ENCODE data around the gene GABPB1. TPM values are rescaled to one million over a fixed set of nuclear protein-coding genes. Genes with fewer than 3 reads are reported as not detected.

The GABPB1 gene
- polyA plus RNA-seq, 4 donors = 4.3 to 17.6 (median 6.6) TPM

DNA sequence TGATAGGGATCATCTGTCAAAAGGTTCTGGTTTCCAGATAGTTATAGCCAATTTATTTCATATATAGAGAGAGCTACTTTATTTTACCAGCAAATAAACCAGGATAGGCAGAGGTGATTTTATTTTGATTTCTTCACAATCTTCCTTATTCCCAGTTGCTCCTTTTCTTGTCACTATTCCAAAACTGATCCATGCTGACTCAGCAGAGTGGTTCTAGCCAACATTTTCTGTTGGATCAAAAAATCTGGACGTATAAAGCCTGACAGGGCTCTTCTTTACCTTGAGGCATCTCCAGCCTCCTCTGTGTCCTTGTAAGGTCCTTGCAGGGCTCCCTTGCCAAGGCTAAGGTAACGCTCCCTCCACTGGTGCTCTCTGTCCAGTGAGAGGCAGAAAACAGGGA, 105.3 kb downstream of the GABPB1 start:
- Histone ChIP-seq H3K36me3 (ENCODE audit: control insufficient read depth in 3 of 3, insufficient read depth in 2 of 3, low read depth in 1 of 3, low read length in 3 of 3) (no peaks in the 10 kb centered on the region), H3K27me3 (ENCODE audit: control insufficient read depth in 3 of 3, insufficient read depth in 3 of 3, low read length in 3 of 3) (no peaks in the 10 kb centered on the region), H3K4me1 (ENCODE audit: control insufficient read depth in 3 of 3, insufficient read depth in 2 of 3, low read depth in 1 of 3, low read length in 2 of 3) (no peaks in the 10 kb centered on the region), H3K4me3 (ENCODE audit: low read depth in 1 of 3, low read length in 3 of 3) (no peak overlapping the region), H3K9me3 (ENCODE audit: control insufficient read depth in 2 of 2, insufficient read depth in 1 of 2, low read depth in 1 of 2, low read length in 1 of 2) (no peaks in the 10 kb centered on the region), H3K27ac (ENCODE audit: low read depth in 1 of 3, low read length in 2 of 3) (no peak overlapping the region)
- no peak for FAIRE-seq
- no peak for DNase-seq
- 78 to 85% (median 83%) methylated on average over 2 of the region's 2 CpGs for WGBS, 3 donors

DNA sequence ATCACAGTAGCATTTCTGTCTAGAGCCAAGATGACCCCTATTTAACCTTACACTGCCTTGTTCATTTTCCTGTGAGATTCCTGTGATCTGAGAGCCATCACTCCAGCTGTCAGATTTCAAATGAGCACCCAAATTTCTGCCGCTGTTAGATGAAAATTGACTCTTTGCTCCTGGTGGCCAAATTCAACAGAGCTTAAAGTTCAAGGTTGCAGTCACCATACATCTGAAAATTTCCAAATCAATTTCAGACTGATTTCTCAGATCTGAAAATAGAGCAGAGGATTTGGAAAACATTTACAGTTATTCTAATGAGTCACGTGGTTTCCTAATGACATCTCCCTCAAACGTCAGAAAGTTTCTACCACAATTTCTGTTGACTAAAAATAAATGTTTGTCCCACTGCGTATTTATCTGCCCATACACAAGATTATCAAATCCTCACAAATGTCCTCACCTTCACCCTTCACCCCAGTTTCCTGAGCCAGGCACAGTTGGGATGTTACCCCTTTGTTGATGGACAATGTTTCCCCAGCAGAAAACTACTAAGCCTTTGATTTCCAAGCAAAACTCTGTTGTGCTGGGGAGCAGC, 105.9 kb downstream of the GABPB1 start:
- 57 to 69% (median 60%) methylated on average over 4 of the region's 4 CpGs for WGBS, 3 donors
- DNase-seq = no peak

DNA sequence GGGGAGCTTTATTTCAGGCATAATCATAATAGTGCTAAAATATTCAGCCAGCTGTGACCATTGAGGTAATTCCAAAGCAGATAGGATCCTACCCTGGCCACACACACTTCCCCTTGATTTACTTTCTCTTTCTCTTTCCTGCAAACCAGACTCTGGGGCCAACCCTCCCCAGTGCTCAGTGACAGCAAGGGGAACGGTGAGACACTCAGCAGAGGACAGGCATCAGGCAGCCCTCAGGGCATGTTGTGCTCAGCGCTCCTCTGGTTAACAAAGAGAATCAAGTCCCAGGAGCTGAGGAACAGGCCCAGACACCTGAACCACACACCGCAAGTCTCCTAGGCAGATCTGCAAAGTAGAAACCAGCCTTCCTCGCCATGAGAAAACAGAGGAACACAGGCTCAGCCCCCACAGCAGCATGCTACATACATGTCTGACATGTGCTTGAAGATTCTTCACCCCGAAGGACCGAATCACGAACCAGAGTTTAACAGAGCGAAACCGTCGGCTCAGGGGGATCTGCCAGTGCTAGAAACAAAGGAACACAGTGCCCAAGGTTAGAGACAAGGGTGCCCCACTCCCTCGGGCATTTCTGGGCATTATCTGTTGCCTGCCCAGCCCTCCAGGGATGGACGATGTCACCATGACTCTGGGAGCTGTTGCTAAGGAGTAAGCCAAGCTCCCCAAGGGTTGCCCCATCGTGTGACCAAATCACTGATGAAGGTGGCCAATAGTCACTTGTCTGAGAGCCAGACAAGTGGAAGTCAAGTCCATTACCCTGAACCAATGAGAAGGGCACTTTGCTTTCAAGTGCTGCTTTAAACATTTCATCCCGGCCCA, 107.0 kb downstream of the GABPB1 start:
- Histone ChIP-seq H3K36me3 (ENCODE audit: control insufficient read depth in 3 of 3, insufficient read depth in 2 of 3, low read depth in 1 of 3, low read length in 3 of 3) (no peaks in the 10 kb centered on the region), H3K9me3 (ENCODE audit: control insufficient read depth in 2 of 2, insufficient read depth in 1 of 2, low read depth in 1 of 2, low read length in 1 of 2) (no peaks in the 10 kb centered on the region), H3K4me1 (ENCODE audit: control insufficient read depth in 3 of 3, insufficient read depth in 2 of 3, low read depth in 1 of 3, low read length in 2 of 3) (no peaks in the 10 kb centered on the region), H3K4me3 (ENCODE audit: low read depth in 1 of 3, low read length in 3 of 3) (no peak overlapping the region), H3K27ac (ENCODE audit: low read depth in 1 of 3, low read length in 2 of 3) (peak overlapping the region in 2 of 3 donors; percentile 9 to 88), H3K27me3 (ENCODE audit: control insufficient read depth in 3 of 3, insufficient read depth in 3 of 3, low read length in 3 of 3) (no peaks in the 10 kb centered on the region)
- DNase-seq (peak; percentile 53 to 77), FAIRE-seq (no peak)
- WGBS, 3 donors = 77 to 82% (median 78%) methylated on average over 14 of the region's 14 CpGs

More for the DNA sequence above, 105.9 kb downstream of the GABPB1 start:
- no peak overlapping the region for H3K4me3 ChIP-seq (ENCODE audit: low read depth in 1 of 3, low read length in 3 of 3)
- H3K4me1 ChIP-seq (ENCODE audit: control insufficient read depth in 3 of 3, insufficient read depth in 2 of 3, low read depth in 1 of 3, low read length in 2 of 3) = no peaks in the 10 kb centered on the region
- H3K36me3 ChIP-seq (ENCODE audit: control insufficient read depth in 3 of 3, insufficient read depth in 2 of 3, low read depth in 1 of 3, low read length in 3 of 3) = no peaks in the 10 kb centered on the region
- no peak overlapping the region for H3K27ac ChIP-seq (ENCODE audit: low read depth in 1 of 3, low read length in 2 of 3)
- no peaks in the 10 kb centered on the region for H3K27me3 ChIP-seq (ENCODE audit: control insufficient read depth in 3 of 3, insufficient read depth in 3 of 3, low read length in 3 of 3)
- no peak for FAIRE-seq
- no peaks in the 10 kb centered on the region for H3K9me3 ChIP-seq (ENCODE audit: control insufficient read depth in 2 of 2, insufficient read depth in 1 of 2, low read depth in 1 of 2, low read length in 1 of 2)

DNA sequence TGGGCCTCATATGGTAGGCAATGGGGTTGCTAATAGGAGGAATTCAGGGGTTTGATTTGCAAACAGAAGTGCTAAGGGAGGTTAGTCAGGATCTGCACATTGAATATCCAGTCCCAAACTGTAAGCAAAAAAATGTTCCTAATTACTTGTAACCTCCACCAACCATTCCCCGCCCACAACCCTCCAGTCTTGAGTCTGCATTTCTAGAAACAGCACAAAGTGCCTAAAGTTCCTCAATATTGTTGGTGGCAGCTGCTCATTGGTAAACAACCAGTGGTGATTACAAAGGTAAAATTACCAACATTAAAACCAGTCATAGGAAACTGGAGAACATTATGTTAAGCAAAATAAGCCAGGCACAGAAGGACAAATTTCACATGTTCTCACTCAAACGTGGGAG, 108.4 kb downstream of the GABPB1 start:
- H3K4me1 ChIP-seq (ENCODE audit: control insufficient read depth in 3 of 3, insufficient read depth in 2 of 3, low read depth in 1 of 3, low read length in 2 of 3) = no peaks in the 10 kb centered on the region
- no peak overlapping the region for H3K4me3 ChIP-seq (ENCODE audit: low read depth in 1 of 3, low read length in 3 of 3)
- H3K36me3 ChIP-seq (ENCODE audit: control insufficient read depth in 3 of 3, insufficient read depth in 2 of 3, low read depth in 1 of 3, low read length in 3 of 3) = no peaks in the 10 kb centered on the region
- no peaks in the 10 kb centered on the region for H3K27me3 ChIP-seq (ENCODE audit: control insufficient read depth in 3 of 3, insufficient read depth in 3 of 3, low read length in 3 of 3)
- WGBS, 3 donors = 93 to 98% (median 94%) methylated on average over 2 of the region's 2 CpGs
- H3K9me3 ChIP-seq (ENCODE audit: control insufficient read depth in 2 of 2, insufficient read depth in 1 of 2, low read depth in 1 of 2, low read length in 1 of 2) = no peaks in the 10 kb centered on the region
- DNase-seq (no peak), FAIRE-seq (no peak)
- H3K27ac ChIP-seq (ENCODE audit: low read depth in 1 of 3, low read length in 2 of 3) = no peak overlapping the region

DNA sequence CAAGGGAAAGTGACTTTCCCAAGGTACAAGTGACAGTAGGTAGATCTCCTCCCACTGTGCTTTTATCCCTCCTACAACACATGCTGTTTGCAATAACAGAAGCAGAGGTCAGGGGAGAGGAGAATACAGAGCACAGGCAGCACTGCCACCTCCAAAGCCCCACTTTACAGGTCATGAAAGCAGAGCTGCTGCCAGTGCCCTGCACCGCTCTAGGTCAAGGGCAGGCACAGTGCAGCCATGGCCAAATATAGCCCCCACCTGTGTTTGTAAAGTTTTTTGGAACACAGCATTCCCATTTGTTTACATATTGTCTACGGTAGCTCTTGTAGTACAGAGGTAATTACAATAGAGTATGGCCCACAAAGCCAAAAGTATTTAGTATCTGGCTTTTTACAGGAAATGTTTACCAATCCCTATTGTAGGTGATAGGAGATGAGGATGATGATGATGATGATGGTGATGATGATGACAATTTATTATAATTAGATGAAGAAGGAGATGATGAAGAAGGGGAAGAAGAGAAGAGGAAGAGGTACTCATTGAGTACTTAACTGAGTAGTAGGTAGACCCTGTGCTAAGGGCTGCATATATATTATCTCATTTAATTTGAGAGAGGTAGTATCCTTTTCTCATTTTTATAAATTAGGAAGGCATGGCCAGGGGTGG, 109.9 kb downstream of the GABPB1 start:
- DNase-seq (no peak), FAIRE-seq (no peak)
- Histone ChIP-seq H3K27ac (ENCODE audit: low read depth in 1 of 3, low read length in 2 of 3) (no peak overlapping the region), H3K9me3 (ENCODE audit: control insufficient read depth in 2 of 2, insufficient read depth in 1 of 2, low read depth in 1 of 2, low read length in 1 of 2) (no peaks in the 10 kb centered on the region), H3K36me3 (ENCODE audit: control insufficient read depth in 3 of 3, insufficient read depth in 2 of 3, low read depth in 1 of 3, low read length in 3 of 3) (no peaks in the 10 kb centered on the region), H3K27me3 (ENCODE audit: control insufficient read depth in 3 of 3, insufficient read depth in 3 of 3, low read length in 3 of 3) (no peaks in the 10 kb centered on the region), H3K4me1 (ENCODE audit: control insufficient read depth in 3 of 3, insufficient read depth in 2 of 3, low read depth in 1 of 3, low read length in 2 of 3) (no peaks in the 10 kb centered on the region), H3K4me3 (ENCODE audit: low read depth in 1 of 3, low read length in 3 of 3) (no peak overlapping the region)
- 85 to 94% (median 91%) methylated on average over 2 of the region's 2 CpGs for WGBS, 3 donors

DNA sequence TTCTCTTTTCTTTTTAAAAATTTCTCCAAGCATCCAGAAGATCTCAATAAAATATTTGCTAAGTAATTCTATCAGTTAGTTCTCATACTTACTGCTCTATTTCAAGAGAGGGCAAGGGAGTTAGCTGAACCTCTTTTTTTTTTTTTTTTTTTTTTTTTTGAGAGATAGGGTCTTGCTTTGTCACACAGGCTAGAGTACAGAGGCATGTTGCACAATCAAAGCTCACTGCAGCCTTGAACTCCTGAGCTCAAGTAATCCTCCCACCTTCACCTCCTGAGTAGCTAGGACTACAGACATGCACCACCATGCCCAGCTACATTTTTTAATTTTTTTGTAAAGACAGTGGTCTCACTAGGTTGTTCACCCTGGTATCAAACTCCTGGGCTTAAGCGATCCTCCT, 110.8 kb downstream of the GABPB1 start:
- no peak overlapping the region for H3K4me3 ChIP-seq (ENCODE audit: low read depth in 1 of 3, low read length in 3 of 3)
- H3K27me3 ChIP-seq (ENCODE audit: control insufficient read depth in 3 of 3, insufficient read depth in 3 of 3, low read length in 3 of 3) = no peaks in the 10 kb centered on the region
- H3K36me3 ChIP-seq (ENCODE audit: control insufficient read depth in 3 of 3, insufficient read depth in 2 of 3, low read depth in 1 of 3, low read length in 3 of 3) = no peaks in the 10 kb centered on the region
- DNase-seq (no peak), FAIRE-seq (no peak)
- no peaks in the 10 kb centered on the region for H3K9me3 ChIP-seq (ENCODE audit: control insufficient read depth in 2 of 2, insufficient read depth in 1 of 2, low read depth in 1 of 2, low read length in 1 of 2)
- H3K27ac ChIP-seq (ENCODE audit: low read depth in 1 of 3, low read length in 2 of 3) = no peak overlapping the region
- H3K4me1 ChIP-seq (ENCODE audit: control insufficient read depth in 3 of 3, insufficient read depth in 2 of 3, low read depth in 1 of 3, low read length in 2 of 3) = no peaks in the 10 kb centered on the region
- 98 to 100% (median 100%) methylated on average over 1 of the region's 1 CpG for WGBS, 3 donors

DNA sequence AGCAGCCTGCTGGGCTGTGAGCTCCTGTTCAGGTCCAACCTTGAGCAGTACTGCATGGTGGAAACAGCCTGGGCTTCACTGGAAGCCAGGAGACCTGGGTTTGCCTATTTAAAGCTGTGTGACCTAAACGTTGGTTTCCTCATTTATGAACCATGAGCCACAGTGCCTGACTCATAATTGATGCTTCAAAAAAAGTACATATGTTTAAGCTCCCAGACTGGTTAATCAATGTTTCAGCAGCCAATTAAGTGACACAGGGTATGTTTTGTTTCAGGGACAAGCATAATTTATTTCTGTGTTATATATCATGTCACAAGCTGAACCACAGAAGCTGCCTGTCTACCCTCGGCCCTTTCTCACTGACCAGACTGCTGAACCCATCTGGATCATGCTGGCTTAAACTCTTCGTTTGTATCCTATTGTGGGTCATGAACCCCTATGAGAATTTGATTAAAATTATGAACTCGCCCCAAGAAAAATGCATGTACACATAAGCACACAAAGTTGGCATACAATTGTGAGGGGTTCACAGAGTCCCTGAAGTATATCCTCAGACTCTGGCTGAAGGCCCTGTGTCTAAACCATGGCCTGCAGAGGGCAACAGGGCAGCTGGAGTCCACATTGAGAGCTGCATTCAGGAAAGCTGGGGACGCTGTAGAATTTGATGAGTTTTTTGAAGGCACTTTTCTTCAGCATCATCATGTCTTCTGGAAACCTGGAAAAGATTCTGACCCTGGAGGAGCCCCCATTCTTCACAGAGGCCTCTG, 113.1 kb downstream of the GABPB1 start:
- Histone ChIP-seq H3K9me3 (ENCODE audit: control insufficient read depth in 2 of 2, insufficient read depth in 1 of 2, low read depth in 1 of 2, low read length in 1 of 2) (no peaks in the 10 kb centered on the region), H3K36me3 (ENCODE audit: control insufficient read depth in 3 of 3, insufficient read depth in 2 of 3, low read depth in 1 of 3, low read length in 3 of 3) (no peaks in the 10 kb centered on the region), H3K27ac (ENCODE audit: low read depth in 1 of 3, low read length in 2 of 3) (no peak overlapping the region), H3K4me1 (ENCODE audit: control insufficient read depth in 3 of 3, insufficient read depth in 2 of 3, low read depth in 1 of 3, low read length in 2 of 3) (no peaks in the 10 kb centered on the region), H3K27me3 (ENCODE audit: control insufficient read depth in 3 of 3, insufficient read depth in 3 of 3, low read length in 3 of 3) (no peaks in the 10 kb centered on the region), H3K4me3 (ENCODE audit: low read depth in 1 of 3, low read length in 3 of 3) (no peak overlapping the region)
- no peak for FAIRE-seq
- 70 to 77% (median 71%) methylated on average over 5 of the region's 5 CpGs for WGBS, 3 donors
- no peak for DNase-seq

DNA sequence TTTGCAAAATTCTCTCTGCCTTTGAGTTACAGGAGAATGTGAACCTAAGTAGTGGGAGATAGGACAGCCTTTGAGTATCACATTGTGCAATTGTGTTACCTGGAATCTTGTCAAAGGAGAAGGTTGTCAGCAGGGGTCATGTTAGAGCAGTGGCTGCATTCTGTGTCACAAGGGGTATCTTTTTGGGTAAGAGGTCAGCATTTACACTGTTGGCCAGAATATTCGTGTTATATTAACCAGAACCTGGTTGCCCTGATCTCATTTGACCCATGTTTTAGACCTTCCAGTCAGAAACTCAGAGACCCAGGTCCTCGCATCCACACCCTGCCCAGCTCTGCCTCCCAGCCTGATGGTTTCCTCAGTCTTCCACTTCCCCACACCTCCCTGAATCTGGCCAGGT, 116.7 kb downstream of the GABPB1 start:
- peaks cover 0 to 8% (median 0%) of the 10 kb centered on the region in 3 donors for H3K36me3 ChIP-seq (ENCODE audit: control insufficient read depth in 3 of 3, insufficient read depth in 2 of 3, low read depth in 1 of 3, low read length in 3 of 3)
- WGBS, 3 donors = 81 to 93% (median 89%) methylated on average over 2 of the region's 2 CpGs
- H3K4me3 ChIP-seq (ENCODE audit: low read depth in 1 of 3, low read length in 3 of 3) = no peak overlapping the region
- no peak overlapping the region for H3K27ac ChIP-seq (ENCODE audit: low read depth in 1 of 3, low read length in 2 of 3)
- DNase-seq (no peak), FAIRE-seq (no peak)
- H3K4me1 ChIP-seq (ENCODE audit: control insufficient read depth in 3 of 3, insufficient read depth in 2 of 3, low read depth in 1 of 3, low read length in 2 of 3) = no peaks in the 10 kb centered on the region
- no peaks in the 10 kb centered on the region for H3K9me3 ChIP-seq (ENCODE audit: control insufficient read depth in 2 of 2, insufficient read depth in 1 of 2, low read depth in 1 of 2, low read length in 1 of 2)
- no peaks in the 10 kb centered on the region for H3K27me3 ChIP-seq (ENCODE audit: control insufficient read depth in 3 of 3, insufficient read depth in 3 of 3, low read length in 3 of 3)

All from small intestine (tissue), 7 donors.